OCI-LY3 (cell line): ENCODE measurements around the gene UBAC1.

Source experiments
- H2AFZ ChIP-seq: fragments of 200-600, 300-600 bp; shearing (Covaris generic); 2 replicates; pipeline ENCODE4 v1.6.0; 2014; ENCODE audit warnings: antibody characterized with exemption, low read depth, low read length
- H3K27ac ChIP-seq: fragments of 200-600, 300-600 bp; sonication (generic); 2 replicates; pipeline ENCODE4 v1.5.1; 2014; ENCODE audit warnings: mild to moderate bottlenecking, low read length, moderate library complexity, mixed read lengths
- H3K27me3 ChIP-seq: fragments of 200-600, 300-600 bp; sonication (generic); 2 replicates; pipeline ENCODE4 v1.6.1; 2014; ENCODE audit warnings: low read depth, low read length, mixed read lengths
- H3K36me3 ChIP-seq: fragments of 200-600, 300-600 bp; sonication (generic); replicated peaks from 2 replicates; pipeline ENCODE3; 2014; ENCODE audit warnings: low read depth, low read length, mixed read lengths
- H3K4me1 ChIP-seq: fragments of 300-600, 200-600 bp; sonication (generic); 2 replicates; pipeline ENCODE4 v1.6.1; 2014; ENCODE audit warnings: low read length, mixed read lengths
- H3K4me2 ChIP-seq: fragments of 200-600, 300-600 bp; sonication (generic); 2 replicates; pipeline ENCODE4 v1.6.1; 2014; ENCODE audit warnings: low read length, mixed read lengths
- H3K4me3 ChIP-seq: fragments of 300-600, 200-600 bp; sonication (generic); 2 replicates; pipeline ENCODE4 v1.5.1; 2014; ENCODE audit warnings: antibody characterized with exemption, mild to moderate bottlenecking, low read length, moderate library complexity
- H3K79me2 ChIP-seq: fragments of 300-600, 200-600 bp; shearing (Covaris generic); 2 replicates; pipeline ENCODE4 v1.6.1; 2014; ENCODE audit warnings: mild to moderate bottlenecking, low read length, mixed read lengths
- H3K9ac ChIP-seq: fragments of 300-600, 200-600 bp; shearing (Covaris generic); 2 replicates; pipeline ENCODE4 v1.6.0; 2014; ENCODE audit warnings: mild to moderate bottlenecking, low read length, moderate library complexity
- H3K9me3 ChIP-seq: fragments of 200-600, 300-600 bp; shearing (Covaris generic); 2 replicates; pipeline ENCODE4 v1.6.1; 2014; ENCODE audit warnings: low read length, mixed read lengths; ENCODE audit not compliant: insufficient read depth
- H4K20me1 ChIP-seq: fragments of 200-600, 300-600 bp; sonication (generic); 2 replicates; pipeline ENCODE4 v1.6.1; 2016; ENCODE audit warnings: low read length, mixed read lengths; ENCODE audit not compliant: insufficient read depth
- EZH2phosphoT487 ChIP-seq: fragments of 200-600 bp; shearing (Covaris generic); IDR thresholded peaks from 2 replicates; pipeline ENCODE4 v1.6.1; 2018; ENCODE audit warnings: antibody characterized with exemption, mixed run types, low read depth
- TF ChIP-seq, protein P1 (sequence below): fragments of 200-600, 300-600 bp; sonication (generic); IDR thresholded peaks from 2 replicates; pipeline ENCODE4 v1.5.1; 2014; ENCODE audit warnings: antibody characterized with exemption, low read length, low read depth

UBAC1 gene

GRCh38 chr9:135989722-135990467 lies 28.7 kb upstream of the UBAC1 start:
- Histone ChIP-seq H3K36me3 (no peaks in the 10 kb centered on the region), H3K9me3 (no peaks in the 10 kb centered on the region), H4K20me1 (no peaks in the 10 kb centered on the region), H3K79me2 (no peaks in the 10 kb centered on the region), H3K4me3 (no peak overlapping the region), H3K4me2 (no peak overlapping the region), H3K27me3 (no peaks in the 10 kb centered on the region), H2AFZ (no peak overlapping the region), H3K9ac (no peak overlapping the region), H3K27ac (no peak overlapping the region), H3K4me1 (no peaks in the 10 kb centered on the region)
- no peak for TF ChIP-seq EZH2phosphoT487
- TF ChIP-seq, protein P1, sequence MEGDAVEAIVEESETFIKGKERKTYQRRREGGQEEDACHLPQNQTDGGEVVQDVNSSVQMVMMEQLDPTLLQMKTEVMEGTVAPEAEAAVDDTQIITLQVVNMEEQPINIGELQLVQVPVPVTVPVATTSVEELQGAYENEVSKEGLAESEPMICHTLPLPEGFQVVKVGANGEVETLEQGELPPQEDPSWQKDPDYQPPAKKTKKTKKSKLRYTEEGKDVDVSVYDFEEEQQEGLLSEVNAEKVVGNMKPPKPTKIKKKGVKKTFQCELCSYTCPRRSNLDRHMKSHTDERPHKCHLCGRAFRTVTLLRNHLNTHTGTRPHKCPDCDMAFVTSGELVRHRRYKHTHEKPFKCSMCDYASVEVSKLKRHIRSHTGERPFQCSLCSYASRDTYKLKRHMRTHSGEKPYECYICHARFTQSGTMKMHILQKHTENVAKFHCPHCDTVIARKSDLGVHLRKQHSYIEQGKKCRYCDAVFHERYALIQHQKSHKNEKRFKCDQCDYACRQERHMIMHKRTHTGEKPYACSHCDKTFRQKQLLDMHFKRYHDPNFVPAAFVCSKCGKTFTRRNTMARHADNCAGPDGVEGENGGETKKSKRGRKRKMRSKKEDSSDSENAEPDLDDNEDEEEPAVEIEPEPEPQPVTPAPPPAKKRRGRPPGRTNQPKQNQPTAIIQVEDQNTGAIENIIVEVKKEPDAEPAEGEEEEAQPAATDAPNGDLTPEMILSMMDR: no peak

DNA sequence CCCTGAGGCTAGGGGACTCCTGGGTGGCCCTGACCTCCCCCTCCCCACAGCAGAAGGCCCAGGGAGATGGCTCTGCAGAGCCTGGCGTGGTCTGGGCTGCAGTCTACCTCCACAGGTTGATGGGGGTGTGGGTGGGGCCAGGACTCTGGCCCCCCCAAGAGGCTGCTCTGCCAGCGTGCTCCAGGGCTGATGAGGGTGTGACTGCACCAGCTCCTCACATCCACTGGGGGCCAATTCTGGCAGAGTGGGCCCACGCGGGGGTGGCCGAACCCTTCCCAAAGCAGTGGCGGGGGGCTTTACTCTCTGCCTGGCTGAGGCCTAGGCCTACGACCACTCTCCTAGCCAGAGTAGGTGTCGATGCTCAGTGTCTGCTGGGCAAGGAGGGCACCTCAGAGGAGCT lies 28.0 kb upstream of the UBAC1 start:
- no peaks in the 10 kb centered on the region for H3K9me3 ChIP-seq
- H3K4me3 ChIP-seq: no peak overlapping the region
- H3K36me3 ChIP-seq: no peaks in the 10 kb centered on the region
- no peak overlapping the region for H3K27ac ChIP-seq
- H3K9ac ChIP-seq: no peak overlapping the region
- H3K4me1 ChIP-seq: no peaks in the 10 kb centered on the region
- H3K27me3 ChIP-seq: no peaks in the 10 kb centered on the region
- TF ChIP-seq, protein P1: no peak
- no peaks in the 10 kb centered on the region for H4K20me1 ChIP-seq
- no peak overlapping the region for H2AFZ ChIP-seq
- no peak overlapping the region for H3K4me2 ChIP-seq
- no peaks in the 10 kb centered on the region for H3K79me2 ChIP-seq

GRCh38 chr9:135988493-135988892 lies 27.3 kb upstream of the UBAC1 start:
- H3K4me1 ChIP-seq: no peaks in the 10 kb centered on the region
- H3K4me3 ChIP-seq: no peak overlapping the region
- H3K27me3 ChIP-seq: no peaks in the 10 kb centered on the region
- H4K20me1 ChIP-seq: no peaks in the 10 kb centered on the region
- no peak overlapping the region for H2AFZ ChIP-seq
- H3K36me3 ChIP-seq: no peaks in the 10 kb centered on the region
- TF ChIP-seq, protein P1: no peak
- TF ChIP-seq EZH2phosphoT487: no peak
- H3K79me2 ChIP-seq: no peaks in the 10 kb centered on the region
- H3K9me3 ChIP-seq: no peaks in the 10 kb centered on the region
- no peak overlapping the region for H3K27ac ChIP-seq
- no peak overlapping the region for H3K4me2 ChIP-seq
- no peak overlapping the region for H3K9ac ChIP-seq

DNA sequence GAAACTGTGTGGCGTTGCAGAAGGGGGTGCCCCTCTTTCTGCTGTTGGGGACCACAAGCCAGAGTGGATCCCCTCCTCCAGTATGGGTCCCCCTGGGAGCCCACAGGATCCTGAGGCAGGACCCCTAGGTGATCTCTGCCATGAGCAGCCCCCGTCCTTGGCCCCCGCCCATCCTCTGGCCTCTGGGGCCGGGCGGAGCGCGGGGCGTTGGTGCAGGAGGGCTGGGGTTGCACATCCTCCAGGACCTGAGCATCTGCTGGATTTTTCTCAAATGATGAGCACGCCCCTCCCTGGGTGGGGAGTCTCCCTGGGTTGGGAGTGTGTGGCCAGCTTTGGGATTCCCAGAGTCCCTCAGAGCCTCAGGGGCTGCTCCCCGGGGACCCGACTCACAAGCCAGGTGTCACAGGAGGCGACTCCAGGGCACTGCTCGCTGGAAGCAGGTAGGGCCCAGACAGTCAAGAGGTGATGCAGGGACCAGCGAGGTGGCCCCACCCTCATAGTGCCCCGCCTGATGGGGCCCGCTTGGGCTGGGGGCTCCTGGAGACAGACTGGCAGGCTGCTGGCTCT lies 26.7 kb upstream of the UBAC1 start:
- H2AFZ ChIP-seq: no peak overlapping the region
- H3K36me3 ChIP-seq: no peaks in the 10 kb centered on the region
- no peak for TF ChIP-seq EZH2phosphoT487
- TF ChIP-seq, protein P1: no peak
- H3K9ac ChIP-seq: no peak overlapping the region
- H3K4me2 ChIP-seq: no peak overlapping the region
- no peak overlapping the region for H3K4me3 ChIP-seq
- no peaks in the 10 kb centered on the region for H4K20me1 ChIP-seq
- H3K27me3 ChIP-seq: no peaks in the 10 kb centered on the region
- H3K9me3 ChIP-seq: no peaks in the 10 kb centered on the region
- H3K4me1 ChIP-seq: no peaks in the 10 kb centered on the region
- H3K27ac ChIP-seq: no peak overlapping the region
- no peaks in the 10 kb centered on the region for H3K79me2 ChIP-seq
